GM18502 (cell line): ENCODE measurements around the gene TMEM221.
"Not testable (repeated sequence)": the region's sequence is repeated elsewhere in the genome, so short reads cannot be mapped to it uniquely, and the experiment has no call there.

Experiments used
- ATAC-seq: cut with Tn5 transposase; IDR thresholded peaks from one replicate; pipeline ENCODE4 v1.9.1; 2021; ENCODE audit warnings: mild to moderate bottlenecking; ENCODE audit not compliant: unreplicated experiment, poor library complexity

Gene TMEM221

DNA sequence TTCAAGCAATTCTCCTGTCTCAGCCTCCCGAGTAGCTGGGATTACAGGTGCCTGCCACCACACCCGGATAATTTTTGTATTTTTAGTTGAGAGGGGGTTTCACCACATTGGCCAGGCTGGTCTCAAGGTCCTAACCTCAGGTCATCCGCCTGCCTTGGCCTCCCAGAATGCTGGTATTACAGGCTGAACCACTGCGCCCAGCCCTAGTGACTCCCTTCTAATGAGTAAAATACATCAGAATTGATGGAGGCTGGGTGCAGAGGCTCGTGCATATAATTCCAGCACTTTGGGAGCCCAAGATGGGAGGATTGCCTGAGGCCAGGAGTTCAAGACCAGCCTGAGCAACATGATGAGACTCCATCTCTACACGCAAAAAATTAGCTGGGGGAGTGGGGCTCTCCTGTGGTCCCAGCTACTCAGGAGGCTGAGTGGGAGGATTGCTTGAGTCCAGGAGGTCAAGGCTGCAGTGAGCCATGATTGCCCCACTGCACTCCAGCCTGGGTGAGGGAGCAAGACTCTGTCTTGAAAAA, 26.6 kb upstream of the TMEM221 start:
- not testable (repeated sequence) for ATAC-seq

DNA sequence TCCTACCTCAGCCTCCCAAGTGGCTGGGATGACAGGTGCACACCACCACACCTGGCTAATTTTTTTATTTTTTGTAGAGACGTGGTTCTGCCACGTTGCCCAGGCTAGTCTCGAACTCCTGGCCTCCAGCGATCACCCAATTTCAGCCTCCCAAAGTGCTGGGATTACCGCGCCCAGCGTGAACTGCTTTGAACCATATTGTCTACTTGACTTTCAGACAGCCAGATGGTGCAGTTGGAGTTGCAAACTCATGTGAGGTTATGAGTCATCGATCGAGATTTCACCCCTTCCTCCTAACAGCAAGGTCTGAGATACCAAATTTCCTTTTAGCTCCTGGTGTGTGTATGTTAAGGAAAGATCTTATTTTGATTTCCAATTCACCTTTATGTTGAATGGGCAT, 24.6 kb upstream of the TMEM221 start:
- ATAC-seq: no peak

DNA sequence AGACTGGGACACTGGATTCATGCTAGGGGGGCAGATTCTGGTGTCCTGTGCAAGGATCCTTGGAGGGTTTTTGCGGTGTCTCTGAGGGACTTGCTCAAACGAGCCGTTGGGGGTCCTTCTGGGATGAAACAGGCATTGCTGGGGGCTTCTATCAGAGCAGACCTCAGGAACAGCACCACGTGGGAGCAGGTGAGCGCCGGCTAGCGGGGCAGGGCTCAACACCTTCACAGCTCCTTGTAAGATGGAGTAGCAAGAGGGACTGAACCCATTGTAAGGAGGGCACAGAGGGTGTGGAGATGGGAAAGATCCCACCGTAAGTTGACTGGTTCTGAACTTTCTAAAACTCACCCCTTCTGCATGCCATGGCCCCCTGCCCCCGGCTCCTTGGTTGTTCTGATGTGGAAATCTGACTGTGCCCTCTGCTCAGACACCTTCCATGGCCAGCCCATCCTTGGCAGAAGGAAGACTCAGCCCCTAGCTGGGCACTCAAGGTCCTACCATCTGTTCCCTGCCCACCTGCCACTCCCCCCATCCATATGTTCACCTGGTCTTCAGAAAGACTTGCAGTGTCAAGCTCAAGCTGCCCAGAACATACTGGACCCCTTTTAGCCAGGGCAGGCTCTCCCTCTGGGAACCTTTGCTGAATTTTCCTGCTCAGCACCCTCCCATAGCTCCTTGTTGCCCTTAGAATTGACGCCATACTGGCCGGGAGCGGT, 23.1 kb upstream of the TMEM221 start:
- no peak for ATAC-seq

DNA sequence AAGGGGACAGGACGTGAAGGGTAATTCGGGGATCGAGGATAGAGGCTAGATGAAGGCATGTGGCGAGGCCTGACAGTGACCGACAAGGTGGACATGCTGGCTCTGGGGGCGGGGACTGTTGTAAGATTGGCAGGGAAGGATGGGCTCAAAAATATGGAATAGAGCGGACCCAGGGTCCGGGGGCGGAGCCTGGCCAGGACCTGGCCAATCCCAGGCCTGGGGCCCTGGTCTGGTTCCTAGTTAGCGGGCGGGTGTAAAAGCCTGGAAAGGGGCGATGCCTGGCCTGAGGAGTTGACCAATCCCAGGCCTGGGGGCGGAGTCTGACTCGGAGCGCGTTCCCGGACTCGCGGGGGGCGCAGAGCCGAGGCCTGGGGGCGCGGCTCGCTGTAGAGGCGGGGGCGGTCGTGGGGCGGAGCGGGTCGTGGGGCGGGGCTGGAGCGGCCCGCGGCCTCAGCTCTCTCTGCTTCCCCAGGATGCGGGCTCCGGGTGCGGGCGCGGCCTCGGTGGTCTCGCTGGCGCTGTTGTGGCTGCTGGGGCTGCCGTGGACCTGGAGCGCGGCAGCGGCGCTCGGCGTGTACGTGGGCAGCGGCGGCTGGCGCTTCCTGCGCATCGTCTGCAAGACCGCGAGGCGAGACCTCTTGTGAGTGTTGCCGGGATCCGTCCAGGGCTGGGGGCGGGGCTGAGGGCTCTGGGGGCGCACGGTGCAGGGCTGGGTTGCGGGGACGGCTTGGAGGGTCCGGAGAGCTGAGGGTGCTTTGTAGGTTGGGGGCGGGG, 21.8 kb upstream of the TMEM221 start, which contains the start of gene SLC27A1:
TSS of gene SLC27A1 (plus strand) at position 457 of the 774 bp plus-strand sequence. CDS start at position 474, 17 bp downstream.
- peak; percentile 79 for ATAC-seq

DNA sequence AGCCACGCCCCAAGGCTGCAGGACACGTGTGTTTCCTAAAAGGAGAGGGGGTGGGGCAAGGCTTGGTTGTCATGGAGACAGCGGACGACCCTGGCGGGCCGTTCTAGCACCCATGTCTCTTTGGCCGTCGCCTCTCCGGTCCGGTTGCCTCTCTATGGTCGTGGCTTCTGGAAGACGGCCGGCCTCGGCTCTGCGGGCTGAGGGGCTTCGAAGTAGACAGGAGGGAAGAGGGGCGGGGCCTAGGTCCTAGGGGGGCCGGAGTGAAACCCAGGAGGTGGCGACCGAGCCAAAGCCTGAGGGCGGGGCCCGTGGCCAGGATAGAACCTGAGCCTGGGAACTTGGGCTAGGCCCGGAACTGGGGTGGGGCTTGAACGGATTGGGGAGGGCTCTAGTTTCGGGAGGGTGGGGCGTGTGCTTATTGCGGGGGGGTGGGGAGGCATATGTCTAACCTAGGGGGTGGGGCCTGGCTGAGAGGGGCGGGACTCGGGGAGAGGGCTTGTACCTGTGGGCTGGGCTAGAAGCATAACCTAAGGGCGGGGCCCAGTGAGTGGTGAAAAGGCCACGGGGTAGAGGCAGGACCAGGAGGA, 21.1 kb upstream of the TMEM221 start:
- peak; percentile 59 for ATAC-seq

DNA sequence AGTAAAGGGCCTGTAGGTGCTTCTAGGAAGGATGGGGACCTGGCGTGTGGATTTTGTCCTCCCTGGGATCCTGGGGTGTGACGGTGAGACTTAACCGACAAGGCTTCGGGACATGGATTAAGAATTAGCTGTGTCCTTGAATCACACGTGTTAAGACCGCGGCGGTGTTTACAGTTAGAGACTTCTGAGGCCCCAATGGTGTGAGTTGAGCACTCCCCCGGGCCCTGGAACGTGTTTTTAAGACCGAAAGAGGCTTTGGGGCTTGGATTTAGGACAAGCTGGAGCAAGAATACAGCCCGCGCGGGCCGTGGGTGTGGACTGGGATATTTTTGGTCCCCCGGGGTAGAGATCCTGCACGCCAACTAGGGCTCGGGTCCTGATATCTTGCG, 20.6 kb upstream of the TMEM221 start:
- no peak for ATAC-seq

DNA sequence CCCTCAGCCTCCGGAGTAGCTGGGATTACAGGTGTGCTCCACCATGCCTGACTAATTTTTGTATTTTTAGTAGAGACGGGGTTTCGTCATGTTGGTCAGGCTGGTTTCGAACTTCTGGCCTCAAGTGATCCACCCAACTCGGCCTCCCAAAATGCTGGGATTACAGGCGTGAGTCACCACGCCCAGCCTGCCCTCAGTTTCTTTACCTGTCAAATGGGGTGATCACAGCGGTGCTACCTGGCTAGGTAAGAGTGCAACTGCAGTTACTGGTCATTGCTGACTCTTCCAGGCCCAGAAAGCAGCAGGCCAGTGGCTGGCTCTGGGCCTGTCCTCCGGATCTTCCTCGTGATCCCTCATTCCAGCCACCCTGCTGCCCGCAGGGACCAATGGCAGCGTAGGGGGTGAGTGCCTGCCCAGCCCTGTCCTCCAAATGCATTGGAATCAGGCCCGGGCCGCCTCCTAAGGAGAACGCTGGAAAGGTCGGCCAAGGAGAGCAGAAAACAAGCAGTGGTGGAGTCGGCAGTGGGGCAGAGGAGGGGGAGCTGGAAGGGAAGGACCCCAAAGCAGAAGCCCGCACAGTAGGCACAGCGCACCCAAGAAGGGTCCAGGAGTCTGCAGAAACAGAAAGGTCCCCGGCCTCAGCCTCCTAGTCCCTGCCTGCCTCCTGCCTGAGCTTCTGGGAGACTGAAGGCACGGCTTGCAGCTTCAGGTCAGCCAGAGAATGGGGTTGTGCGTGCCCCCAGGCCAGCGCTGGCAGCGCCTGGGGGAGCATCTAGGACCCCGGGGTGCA, 20.0 kb upstream of the TMEM221 start:
- no peak for ATAC-seq

DNA sequence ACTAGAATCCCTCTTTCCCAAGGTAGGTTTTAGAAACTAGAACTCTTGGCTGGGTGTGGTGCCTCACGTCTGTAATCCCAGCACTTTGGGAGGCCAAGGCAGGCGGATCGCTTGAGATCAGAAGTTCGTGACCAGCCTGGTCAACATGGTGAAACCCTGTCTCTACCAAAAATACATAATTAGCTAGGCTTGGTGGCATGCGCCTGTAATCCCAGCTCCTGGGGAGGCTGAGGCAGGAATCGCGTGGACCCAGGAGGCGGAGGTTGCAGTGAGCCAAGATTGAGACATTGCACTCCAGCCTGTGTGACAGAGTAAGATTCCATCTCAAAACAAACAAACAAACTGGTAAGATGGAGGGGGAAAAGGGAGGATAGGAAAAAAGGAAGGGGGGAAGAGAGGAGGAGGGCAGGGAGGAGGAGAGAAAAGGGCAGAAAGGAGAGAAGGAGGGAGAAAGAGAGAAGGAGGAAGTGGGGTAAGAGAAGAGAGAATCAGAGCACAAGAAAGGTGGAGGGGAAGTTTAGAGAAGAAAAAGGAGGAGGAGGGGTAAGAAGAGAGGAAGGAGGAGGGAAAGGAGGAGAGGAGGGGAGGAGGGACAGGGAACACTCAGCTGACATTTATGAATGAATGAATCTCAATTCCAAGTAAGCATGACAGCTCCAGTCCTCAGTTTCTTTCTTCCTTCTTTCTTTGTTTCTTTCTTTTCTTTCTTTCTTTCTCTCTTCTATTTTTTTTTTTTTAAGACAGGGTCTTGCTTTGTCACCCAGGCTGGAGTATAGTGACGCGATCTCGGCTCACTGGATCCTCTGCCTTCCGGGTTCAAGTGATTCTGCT, 19.2 kb upstream of the TMEM221 start:
- no peak for ATAC-seq

DNA sequence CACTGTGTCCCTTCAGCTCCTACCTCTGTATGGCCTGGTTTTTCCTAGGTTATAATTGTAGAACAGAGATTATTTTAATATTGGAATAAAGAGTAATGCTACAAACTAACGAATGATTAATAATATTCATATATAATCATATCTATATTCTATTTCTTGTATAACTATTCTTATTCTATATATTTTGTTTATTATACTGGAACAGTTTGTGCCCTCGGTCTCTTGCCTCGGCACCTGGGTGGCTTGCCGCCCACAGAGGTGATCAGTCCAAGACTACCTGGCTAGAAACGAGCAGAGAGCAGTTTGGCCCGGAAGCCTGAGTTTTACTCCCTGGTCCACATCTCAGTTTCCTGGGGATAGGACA, 18.0 kb upstream of the TMEM221 start:
- no peak for ATAC-seq

DNA sequence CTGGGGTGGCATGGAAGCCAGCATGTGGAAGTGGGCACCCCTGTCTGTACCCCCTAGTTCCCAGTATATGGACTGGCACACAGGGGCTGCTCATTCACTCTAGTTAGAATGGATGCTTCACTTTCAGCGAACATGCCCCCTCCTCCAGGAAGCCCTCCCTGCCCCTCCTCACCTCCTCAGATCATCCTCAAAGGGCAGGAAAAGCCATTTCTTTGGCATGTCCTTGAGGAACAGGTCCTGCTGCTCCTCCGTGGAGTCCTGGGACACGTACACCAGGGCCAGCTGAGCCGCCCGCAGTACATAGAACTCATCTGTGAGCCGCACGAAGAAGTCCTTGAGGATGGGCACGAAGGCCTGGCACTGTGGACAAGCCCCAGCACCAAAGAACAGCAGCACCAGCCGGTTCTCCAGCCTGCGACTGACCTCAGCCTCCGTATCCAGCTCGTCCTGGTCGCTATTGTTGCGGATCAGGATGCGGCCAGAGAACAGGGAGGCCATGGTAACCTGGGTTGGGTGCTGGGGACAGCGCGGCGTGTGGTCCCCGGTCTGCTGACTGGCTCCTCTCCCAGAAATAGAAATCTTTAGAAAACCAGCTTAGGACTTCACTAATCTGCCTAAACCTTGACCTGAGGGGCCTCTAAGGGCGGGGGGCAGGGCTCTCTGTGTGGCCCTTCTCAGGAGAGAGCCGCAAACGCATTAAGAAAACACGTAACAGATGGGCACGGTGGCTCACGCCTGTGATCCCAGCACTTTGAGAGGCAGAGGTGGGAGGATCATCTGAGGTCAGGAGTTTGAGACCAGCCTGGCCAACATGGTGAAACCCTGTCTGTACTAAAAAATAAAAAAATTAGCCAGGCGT, 12.1 kb upstream of the TMEM221 start, which contains the start of gene NXNL1:
TSS of gene NXNL1 (minus strand) at position 555 of the 859 bp plus-strand sequence. CDS start at position 498, 57 bp downstream.
- ATAC-seq: no peak

DNA sequence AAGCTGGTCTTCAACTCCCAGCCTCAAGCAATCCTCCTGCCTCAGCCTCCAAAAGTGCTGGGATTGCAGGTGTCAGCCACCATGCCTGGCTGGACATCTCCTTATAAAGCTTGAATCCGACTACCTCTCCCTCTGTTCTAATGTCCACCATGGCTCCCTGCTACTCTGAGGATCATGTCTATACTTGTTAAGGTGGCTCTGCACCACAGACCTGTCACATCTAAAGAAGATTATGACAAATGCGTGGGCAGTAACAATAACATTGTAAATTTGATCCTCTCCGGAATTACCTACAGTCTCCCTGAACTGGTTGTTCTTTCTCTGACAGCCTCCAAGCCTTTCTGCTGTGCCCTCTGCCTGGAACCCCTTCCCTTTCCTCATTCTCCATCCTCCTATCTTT, 10.5 kb upstream of the TMEM221 start:
- ATAC-seq: no peak

DNA sequence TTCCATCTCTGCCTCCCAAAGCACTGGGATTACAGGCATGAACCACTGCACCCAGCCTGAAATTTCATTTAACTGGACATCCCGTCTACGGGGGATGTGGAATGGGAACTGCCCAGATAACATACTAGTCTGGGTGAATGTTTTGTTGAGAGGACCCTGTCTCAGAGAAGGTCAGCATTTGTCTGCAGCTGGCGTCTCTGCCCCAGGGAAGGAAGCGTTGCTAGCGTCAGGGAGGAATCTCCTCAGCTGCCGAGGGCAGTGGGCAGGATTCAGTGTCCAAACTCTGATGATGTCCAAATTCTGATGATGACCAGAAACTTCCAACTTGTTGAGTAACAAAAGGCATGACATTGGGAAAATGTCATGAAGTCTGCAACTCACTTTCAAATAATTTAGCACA, 9.1 kb upstream of the TMEM221 start:
- no peak for ATAC-seq

DNA sequence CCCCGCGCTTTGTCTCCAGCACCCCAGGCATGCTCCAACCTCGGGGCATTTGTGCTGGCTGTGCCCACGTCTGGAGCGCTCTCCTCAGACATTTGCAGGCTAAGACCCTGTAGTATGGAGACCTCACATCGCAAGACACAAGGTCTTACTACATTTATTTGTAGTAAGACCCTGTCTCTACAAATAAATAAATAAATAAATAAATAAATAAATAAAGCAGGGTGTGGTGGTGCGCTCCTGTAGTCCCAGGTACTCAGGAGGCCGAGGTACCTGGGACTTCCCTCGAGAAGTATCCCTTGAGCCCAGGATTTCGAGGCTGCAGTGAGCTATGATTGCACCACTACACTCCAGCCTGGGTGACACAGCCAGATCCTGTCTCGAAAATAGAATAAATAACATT, 7.7 kb upstream of the TMEM221 start:
- no peak for ATAC-seq

DNA sequence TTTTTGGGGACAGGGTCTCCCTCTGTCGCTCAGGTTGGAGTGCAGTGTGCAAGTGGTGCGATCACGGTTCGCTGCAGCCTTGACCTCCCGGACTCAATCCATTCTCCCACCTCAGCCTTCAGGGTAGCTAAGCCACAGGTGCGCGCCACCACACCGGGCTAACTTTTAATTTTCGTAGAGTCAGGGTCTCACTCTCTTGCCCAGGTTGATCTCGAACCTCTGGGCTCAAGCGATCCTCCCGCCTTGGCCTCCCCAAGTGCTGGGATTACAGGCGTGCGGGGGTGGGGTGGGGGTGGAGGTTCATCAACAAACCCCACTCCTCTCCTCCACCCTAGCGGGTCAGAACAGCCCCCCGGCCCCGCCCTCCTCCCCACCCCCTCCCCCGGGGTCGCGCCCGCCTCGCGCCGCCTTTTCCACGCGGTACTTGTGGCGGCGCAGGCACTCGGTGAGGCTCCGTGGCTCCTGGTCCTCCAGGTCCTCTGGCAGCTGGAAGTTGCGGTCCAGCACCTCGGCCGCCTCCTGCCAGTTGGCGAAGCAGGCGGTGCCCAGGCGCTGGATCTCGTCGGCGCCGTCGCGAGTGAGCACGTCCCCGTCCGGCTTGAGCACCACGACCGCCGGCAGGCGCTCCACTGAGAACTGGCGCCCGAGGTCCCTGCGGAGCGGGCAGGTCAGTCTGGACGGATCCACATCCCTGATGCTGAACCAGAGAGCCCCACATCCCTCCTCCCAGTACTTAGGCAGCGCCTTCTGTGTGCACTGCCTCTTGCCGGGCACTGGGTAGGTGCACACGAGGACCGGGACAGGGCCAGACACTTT, 7.0 kb upstream of the TMEM221 start:
- no peak for ATAC-seq

DNA sequence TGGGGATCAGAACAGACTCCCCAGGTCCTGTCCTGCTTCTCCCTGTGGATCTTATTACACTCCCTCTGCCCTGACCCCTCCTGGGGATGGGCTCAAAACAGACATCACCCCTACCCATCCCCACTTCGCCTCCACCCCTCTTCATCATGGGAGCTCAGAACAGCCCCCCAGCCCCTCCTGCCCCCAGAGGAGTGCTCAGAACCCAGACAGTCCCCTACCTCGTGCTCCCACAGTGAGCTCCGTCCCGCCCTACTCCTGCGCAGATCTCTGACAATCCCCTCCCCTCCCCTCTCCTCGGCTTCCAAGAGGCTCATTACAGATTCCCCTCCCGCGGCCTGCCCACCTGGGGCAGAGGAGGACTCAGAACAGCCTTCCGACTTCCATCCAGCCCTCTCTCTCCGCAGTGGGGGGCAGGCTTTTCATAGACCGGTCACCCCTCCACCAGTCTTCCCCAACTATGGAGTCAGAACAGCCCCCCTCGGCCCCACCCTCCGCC, 6.2 kb upstream of the TMEM221 start:
- ATAC-seq: no peak

DNA sequence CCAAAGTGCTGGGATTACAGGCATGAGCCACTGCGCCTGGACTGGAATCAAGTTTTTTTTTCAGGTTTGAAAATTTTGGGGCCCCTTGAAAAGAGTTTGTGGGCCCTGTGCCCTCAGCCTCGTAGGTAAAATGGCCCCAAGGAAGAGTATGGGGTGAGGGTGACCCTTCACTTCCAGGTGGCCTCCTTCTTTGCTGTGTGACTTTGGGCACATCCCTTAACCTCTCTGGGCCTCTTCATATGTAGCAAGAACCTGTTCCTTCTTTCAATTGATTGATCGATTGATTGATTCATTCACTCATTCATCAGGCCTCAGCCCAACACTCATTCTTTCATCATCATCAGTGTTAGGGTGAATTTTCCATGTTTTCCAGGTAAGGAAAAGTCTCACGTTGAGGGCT, 3.4 kb upstream of the TMEM221 start:
- ATAC-seq: no peak

DNA sequence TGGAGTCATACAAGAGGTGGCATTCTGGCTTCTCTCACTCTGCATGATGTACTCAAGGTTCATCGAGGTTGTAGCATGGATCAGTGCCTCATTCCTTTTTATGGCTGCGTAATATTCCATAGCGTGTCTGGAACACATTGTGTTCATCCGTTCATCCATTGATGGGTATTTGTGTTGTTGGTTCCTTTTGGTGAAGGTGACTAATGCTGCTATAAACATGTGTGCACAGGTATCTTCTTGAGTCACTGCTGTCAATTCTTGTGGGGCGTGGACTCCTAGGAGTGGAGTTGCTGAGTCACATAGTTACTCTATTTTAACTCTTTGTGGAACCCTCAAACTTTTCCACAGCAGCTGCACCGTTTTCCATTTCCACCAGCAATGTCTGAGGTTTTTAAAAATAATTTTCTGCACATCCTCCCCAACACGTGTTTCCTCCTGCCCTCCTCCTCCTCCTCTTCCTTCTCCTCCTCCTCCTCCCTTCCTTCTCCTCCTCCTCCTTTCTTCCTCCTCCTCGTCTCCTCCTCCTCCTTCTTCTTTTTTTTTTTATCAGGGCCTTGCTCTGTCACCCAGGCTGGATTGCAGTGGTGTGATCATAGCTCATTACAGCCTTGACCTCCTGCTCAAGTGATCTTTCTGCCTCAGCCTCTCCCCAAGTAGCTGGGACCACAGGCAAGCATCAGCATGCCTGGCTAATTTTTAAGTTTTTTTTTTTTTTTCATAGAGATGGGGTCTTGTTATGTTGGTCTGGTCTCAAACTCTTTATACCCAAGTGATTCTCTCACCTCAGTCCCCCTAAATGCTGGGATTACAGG, 2.0 kb upstream of the TMEM221 start:
- ATAC-seq: no peak
